ENCODE measurements around the gene MORC2. TPM values are rescaled to one million over a fixed set of nuclear protein-coding genes. Genes with fewer than 3 reads are reported as not detected.

Gene MORC2
- polyA plus RNA-seq, 1 donor from 2014 or later = 15.1 TPM

DNA sequence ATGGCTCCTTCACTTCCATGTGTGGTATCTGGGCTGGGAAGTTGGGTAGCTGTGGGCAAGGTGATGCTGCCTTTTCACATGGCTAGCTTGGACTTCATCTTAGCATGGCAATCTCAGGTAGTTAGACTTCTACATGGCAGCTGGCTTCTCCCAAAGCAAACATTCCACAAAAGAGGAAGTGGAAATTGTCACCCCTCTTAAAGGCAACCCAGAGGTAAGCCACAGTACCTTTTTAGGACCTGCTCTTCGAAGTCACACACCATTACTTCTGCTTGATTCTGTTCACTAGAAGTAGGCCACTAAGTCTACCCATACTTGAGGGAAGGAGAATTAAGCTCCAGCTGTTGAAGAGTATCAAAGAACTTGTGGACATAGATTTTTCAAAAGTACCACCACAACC lies 26.4 kb upstream of the MORC2 start:
- Histone ChIP-seq H3K36me3 (ENCODE audit: insufficient read depth, low read length) (no peaks in the 10 kb centered on the region), H3K79me2 (replicated peaks; ENCODE audit: insufficient read depth, low read length) (no peaks in the 10 kb centered on the region), H3K9me2 (ENCODE audit: insufficient read depth, low read length) (no peaks in the 10 kb centered on the region), H3K27ac (ENCODE audit: low read length) (no peak overlapping the region), H3K4me3 (ENCODE audit: low read length) (no peak overlapping the region), H3K9me3 (ENCODE audit: low read length) (no peaks in the 10 kb centered on the region), H3F3A (ENCODE audit: insufficient read depth, low read length, poor library complexity, severe bottlenecking) (no peaks in the 10 kb centered on the region), H2AFZ (ENCODE audit: low read depth, low read length) (no peak overlapping the region), H3K4me2 (ENCODE audit: low read length) (no peak overlapping the region), H3K27me3 (ENCODE audit: insufficient read depth, low read depth, low read length) (no peaks in the 10 kb centered on the region), H3K9ac (ENCODE audit: low read length) (no peak overlapping the region), H4K20me1 (ENCODE audit: insufficient read depth) (no peaks in the 10 kb centered on the region)
- no peak for TF ChIP-seq SMC3 (conservative IDR thresholded peaks at IDR 0.05; ENCODE audit: poor library complexity)
- TF ChIP-seq, protein P1, sequence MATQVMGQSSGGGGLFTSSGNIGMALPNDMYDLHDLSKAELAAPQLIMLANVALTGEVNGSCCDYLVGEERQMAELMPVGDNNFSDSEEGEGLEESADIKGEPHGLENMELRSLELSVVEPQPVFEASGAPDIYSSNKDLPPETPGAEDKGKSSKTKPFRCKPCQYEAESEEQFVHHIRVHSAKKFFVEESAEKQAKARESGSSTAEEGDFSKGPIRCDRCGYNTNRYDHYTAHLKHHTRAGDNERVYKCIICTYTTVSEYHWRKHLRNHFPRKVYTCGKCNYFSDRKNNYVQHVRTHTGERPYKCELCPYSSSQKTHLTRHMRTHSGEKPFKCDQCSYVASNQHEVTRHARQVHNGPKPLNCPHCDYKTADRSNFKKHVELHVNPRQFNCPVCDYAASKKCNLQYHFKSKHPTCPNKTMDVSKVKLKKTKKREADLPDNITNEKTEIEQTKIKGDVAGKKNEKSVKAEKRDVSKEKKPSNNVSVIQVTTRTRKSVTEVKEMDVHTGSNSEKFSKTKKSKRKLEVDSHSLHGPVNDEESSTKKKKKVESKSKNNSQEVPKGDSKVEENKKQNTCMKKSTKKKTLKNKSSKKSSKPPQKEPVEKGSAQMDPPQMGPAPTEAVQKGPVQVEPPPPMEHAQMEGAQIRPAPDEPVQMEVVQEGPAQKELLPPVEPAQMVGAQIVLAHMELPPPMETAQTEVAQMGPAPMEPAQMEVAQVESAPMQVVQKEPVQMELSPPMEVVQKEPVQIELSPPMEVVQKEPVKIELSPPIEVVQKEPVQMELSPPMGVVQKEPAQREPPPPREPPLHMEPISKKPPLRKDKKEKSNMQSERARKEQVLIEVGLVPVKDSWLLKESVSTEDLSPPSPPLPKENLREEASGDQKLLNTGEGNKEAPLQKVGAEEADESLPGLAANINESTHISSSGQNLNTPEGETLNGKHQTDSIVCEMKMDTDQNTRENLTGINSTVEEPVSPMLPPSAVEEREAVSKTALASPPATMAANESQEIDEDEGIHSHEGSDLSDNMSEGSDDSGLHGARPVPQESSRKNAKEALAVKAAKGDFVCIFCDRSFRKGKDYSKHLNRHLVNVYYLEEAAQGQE (IDR thresholded peaks at IDR 0.05; ENCODE audit: borderline replicate concordance) = no peak

DNA sequence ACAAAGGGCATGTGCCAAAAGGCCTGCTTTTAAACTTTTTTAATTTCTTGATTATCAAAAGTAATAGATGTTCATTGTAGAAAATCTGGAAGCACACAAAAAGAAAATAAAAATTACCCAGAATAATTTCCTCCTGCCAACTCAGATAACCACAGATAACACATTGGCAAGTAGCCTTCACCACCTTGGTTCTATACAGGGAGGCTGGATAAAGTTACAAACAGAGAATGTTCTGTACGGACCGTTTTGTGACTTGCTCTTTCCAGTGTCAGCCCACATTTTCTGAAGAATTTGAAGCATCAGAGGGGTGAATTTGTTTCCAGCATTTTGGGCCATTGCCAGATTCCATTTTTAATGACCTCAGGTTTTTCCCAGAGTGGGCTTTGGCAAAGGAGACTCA lies 24.0 kb upstream of the MORC2 start:
- no peak overlapping the region for H3K27ac ChIP-seq (ENCODE audit: low read length)
- no peaks in the 10 kb centered on the region for H3F3A ChIP-seq (ENCODE audit: insufficient read depth, low read length, poor library complexity, severe bottlenecking)
- TF ChIP-seq EP300 (conservative IDR thresholded peaks at IDR 0.05; ENCODE audit: poor library complexity, severe bottlenecking) (no peak), TAF1 (IDR thresholded peaks at IDR 0.05; ENCODE audit: low read depth) (no peak), RAD21 (conservative IDR thresholded peaks at IDR 0.05) (no peak)
- TF ChIP-seq, protein P2, sequence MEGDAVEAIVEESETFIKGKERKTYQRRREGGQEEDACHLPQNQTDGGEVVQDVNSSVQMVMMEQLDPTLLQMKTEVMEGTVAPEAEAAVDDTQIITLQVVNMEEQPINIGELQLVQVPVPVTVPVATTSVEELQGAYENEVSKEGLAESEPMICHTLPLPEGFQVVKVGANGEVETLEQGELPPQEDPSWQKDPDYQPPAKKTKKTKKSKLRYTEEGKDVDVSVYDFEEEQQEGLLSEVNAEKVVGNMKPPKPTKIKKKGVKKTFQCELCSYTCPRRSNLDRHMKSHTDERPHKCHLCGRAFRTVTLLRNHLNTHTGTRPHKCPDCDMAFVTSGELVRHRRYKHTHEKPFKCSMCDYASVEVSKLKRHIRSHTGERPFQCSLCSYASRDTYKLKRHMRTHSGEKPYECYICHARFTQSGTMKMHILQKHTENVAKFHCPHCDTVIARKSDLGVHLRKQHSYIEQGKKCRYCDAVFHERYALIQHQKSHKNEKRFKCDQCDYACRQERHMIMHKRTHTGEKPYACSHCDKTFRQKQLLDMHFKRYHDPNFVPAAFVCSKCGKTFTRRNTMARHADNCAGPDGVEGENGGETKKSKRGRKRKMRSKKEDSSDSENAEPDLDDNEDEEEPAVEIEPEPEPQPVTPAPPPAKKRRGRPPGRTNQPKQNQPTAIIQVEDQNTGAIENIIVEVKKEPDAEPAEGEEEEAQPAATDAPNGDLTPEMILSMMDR (IDR thresholded peaks at IDR 0.05; ENCODE audit: poor library complexity, severe bottlenecking) = no peak
- TF ChIP-seq, protein P1 (IDR thresholded peaks at IDR 0.05; ENCODE audit: borderline replicate concordance) = no peak
- no peak overlapping the region for H3K9ac ChIP-seq (ENCODE audit: low read length)
- H3K9me2 ChIP-seq (ENCODE audit: insufficient read depth, low read length) = no peaks in the 10 kb centered on the region
- H4K20me1 ChIP-seq (ENCODE audit: insufficient read depth) = no peaks in the 10 kb centered on the region
- H3K4me2 ChIP-seq (ENCODE audit: low read length) = no peak overlapping the region
- no peaks in the 10 kb centered on the region for H3K36me3 ChIP-seq (ENCODE audit: insufficient read depth, low read length)
- H3K4me3 ChIP-seq (ENCODE audit: low read length) = no peak overlapping the region
- no peaks in the 10 kb centered on the region for H3K9me3 ChIP-seq (ENCODE audit: low read length)
- H3K79me2 ChIP-seq (replicated peaks; ENCODE audit: insufficient read depth, low read length) = no peaks in the 10 kb centered on the region
- H2AFZ ChIP-seq (ENCODE audit: low read depth, low read length) = no peak overlapping the region
- H3K27me3 ChIP-seq (ENCODE audit: insufficient read depth, low read depth, low read length) = no peaks in the 10 kb centered on the region

Measured in neural cell (in vitro differentiated cells).